Upper lobe of right lung (tissue), 1 donor: Measurements from ENCODE around the gene ABCA1. TPM values are rescaled to one million over a fixed set of nuclear protein-coding genes. Genes with fewer than 3 reads are reported as not detected.

ENCODE experiments used
- ATAC-seq: fragments of 200-7000 bp; cut with Tn5 transposase; one replicate; pipeline ENCODE4 v1.9.1; 2020; ENCODE audit warnings: mild to moderate bottlenecking, moderate library complexity
- DNase-seq: peaks from one replicate; pipeline ENCODE4 v3.0.0-alpha.2; 2020
- H3K27ac ChIP-seq: fragments of 200-600 bp; one replicate; pipeline ENCODE4 v1.8.0; 2022
- H3K27me3 ChIP-seq: fragments of 200-600 bp; one replicate; pipeline ENCODE4 v1.8.0; 2022; ENCODE audit warnings: mild to moderate bottlenecking
- H3K36me3 ChIP-seq: fragments of 200-600 bp; one replicate; pipeline ENCODE4 v1.8.0; 2022
- H3K4me1 ChIP-seq: fragments of 200-600 bp; one replicate; pipeline ENCODE4 v1.8.0; 2022
- H3K4me3 ChIP-seq: fragments of 200-600 bp; one replicate; pipeline ENCODE4 v1.8.0; 2022; ENCODE audit warnings: mild to moderate bottlenecking
- H3K9me3 ChIP-seq: fragments of 200-600 bp; one replicate; pipeline ENCODE4 v1.8.0; 2022
- intact Hi-C: fragments of 100-400 bp; cut with DNase I; formaldehyde crosslinking; loops from one replicate; pipeline ENCODE4 v1.11.0; 2022
- total RNA-seq: library from RNA; stranded (reverse); fragmentation: NEBNext Ultra II Directional; extraction: Animal tissue kit (Norgen Biotek cat#: 25700); gene quantifications from one replicate; pipeline ENCODE4 v1.2.1, GENCODE V29; 2021
- TF ChIP-seq, protein P1 (sequence below): fragments of 200-600 bp; IDR thresholded peaks from one replicate; pipeline ENCODE4 v1.8.0; 2022; ENCODE audit warnings: antibody characterized with exemption
- donor health status: DM: no; HTN: yes; CAD: no; lungs with severe emphysema.

Gene ABCA1
- total RNA-seq, 1 donor from 2014 or later: 49.0 TPM

DNA sequence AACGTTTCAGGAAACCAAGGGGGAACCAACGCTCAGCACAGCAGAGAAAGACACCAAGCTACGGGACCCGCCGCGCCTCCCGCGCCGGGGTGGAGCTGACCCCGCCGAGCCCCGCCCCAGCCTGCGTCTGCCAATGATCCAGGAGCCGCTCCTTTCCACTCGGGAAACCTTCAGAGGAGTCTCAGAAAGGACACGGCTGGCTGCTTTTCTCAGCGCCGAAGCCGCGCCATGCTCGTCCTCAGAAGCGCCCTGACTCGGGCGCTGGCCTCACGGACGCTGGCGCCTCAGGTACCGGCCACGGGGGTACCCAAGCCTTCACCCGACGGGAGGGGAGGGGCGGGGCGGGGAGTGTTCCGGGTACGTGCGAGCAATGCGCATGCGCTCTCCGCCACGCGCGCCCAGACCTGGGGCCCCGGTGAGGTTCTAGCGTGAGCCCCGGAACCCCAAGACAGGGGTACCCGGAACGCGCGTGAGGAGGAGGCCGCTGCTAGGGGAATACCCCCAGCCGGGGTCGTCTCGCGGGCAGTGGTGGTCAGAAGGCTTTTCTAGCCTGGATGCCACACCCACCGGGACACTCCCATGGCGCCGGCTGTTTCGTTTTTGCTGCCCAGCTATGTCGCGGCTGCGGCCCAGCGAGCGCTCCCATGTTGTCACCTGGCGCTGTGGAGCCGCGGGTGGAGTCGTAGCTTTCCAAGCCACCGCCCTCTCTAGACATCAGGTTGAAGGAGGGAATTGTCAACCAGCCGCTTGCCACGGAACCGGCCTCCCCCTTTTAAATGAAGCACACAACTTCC lies 180.2 kb downstream of the ABCA1 start, which contains the start of gene NIPSNAP3A:
Gene NIPSNAP3A (plus strand): TSS at position 119 of the 794 bp plus-strand sequence. CDS start 110 bp downstream, at position 229.
- intact Hi-C loops: no loop called here
- peaks cover 19% of the 10 kb centered on the region for H3K36me3 ChIP-seq
- peak within 1 kb of the TSS; percentile 92 for H3K27ac ChIP-seq
- H3K27me3 ChIP-seq: no peaks in the 10 kb centered on the region
- peak within 1 kb of the TSS; percentile 74 for H3K4me3 ChIP-seq
- peaks cover 6% of the 10 kb centered on the region for H3K4me1 ChIP-seq
- no peaks in the 10 kb centered on the region for H3K9me3 ChIP-seq
- ATAC-seq: peak; percentile 97
- TF ChIP-seq, protein P1, sequence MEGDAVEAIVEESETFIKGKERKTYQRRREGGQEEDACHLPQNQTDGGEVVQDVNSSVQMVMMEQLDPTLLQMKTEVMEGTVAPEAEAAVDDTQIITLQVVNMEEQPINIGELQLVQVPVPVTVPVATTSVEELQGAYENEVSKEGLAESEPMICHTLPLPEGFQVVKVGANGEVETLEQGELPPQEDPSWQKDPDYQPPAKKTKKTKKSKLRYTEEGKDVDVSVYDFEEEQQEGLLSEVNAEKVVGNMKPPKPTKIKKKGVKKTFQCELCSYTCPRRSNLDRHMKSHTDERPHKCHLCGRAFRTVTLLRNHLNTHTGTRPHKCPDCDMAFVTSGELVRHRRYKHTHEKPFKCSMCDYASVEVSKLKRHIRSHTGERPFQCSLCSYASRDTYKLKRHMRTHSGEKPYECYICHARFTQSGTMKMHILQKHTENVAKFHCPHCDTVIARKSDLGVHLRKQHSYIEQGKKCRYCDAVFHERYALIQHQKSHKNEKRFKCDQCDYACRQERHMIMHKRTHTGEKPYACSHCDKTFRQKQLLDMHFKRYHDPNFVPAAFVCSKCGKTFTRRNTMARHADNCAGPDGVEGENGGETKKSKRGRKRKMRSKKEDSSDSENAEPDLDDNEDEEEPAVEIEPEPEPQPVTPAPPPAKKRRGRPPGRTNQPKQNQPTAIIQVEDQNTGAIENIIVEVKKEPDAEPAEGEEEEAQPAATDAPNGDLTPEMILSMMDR: no peak
- peak; percentile 94 for DNase-seq

DNA sequence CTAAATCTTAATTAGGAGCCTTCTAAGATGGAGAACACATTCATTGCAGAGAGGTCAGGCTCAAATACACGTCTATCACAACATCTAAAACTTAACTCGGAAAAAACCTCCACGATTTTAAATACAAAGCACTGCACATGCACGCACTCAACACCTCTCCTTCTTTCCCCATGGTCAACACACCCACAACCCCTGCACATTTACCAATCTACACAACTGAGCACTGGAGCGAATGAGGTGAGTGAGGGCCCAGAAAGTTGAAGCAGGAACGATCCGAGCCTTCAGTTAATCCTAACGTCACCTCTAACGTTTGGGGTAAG lies 180.8 kb downstream of the ABCA1 start:
- Histone ChIP-seq H3K27me3 (no peaks in the 10 kb centered on the region), H3K27ac (peak overlapping the region; percentile 92), H3K4me3 (peak overlapping the region; percentile 74), H3K36me3 (peaks cover 13% of the 10 kb centered on the region), H3K4me1 (peaks cover 6% of the 10 kb centered on the region), H3K9me3 (no peaks in the 10 kb centered on the region)
- ATAC-seq (peak; percentile 42), DNase-seq (no peak)
- TF ChIP-seq, protein P1: no peak
- intact Hi-C loops: no loop called here

DNA sequence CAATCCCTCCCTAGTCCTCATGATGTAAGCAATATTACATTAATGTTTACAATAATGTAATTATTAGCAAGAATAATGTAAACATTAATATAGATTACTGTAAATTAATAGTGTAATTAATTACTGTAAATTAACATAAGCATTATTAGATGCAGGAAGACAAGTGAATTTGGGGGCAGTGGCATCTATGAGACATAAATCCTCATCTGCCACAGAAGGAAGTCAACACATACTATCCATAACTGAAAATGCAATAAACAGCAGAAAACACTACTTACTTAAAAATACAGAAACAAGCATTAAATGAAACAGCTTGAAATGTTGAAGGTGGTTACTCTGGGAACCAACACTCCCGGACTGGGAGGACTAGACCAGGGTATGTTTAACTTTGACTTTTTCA lies 181.2 kb downstream of the ABCA1 start:
- no peak for ATAC-seq
- Histone ChIP-seq H3K4me1 (peaks cover 6% of the 10 kb centered on the region), H3K27ac (peak overlapping the region; percentile 92), H3K36me3 (peaks cover 9% of the 10 kb centered on the region), H3K4me3 (peak overlapping the region; percentile 74), H3K27me3 (no peaks in the 10 kb centered on the region), H3K9me3 (no peaks in the 10 kb centered on the region)
- intact Hi-C loops: no loop called here
- TF ChIP-seq, protein P1: no peak
- DNase-seq: no peak

DNA sequence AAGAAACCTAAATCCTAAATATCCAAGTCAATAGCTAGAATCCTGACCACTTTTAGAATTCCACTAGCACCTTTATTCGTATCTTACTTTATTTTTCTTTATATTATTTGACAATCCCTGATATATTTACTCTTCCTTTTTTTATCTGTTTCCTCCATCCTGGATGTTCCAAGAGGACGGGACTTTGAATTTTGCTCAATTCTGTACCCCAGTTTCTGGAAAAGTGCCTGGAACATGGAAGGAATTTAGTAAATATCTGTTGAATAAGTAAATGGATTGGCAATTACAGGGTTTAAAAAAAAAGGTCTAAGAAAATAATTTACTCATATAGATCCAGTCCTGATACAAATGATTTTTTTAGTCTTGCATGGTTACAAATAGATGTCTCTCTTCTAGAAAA lies 181.7 kb downstream of the ABCA1 start:
- H3K27me3 ChIP-seq: no peaks in the 10 kb centered on the region
- H3K9me3 ChIP-seq: no peaks in the 10 kb centered on the region
- H3K36me3 ChIP-seq: peaks cover 5% of the 10 kb centered on the region
- no peak overlapping the region for H3K4me3 ChIP-seq
- no peak for DNase-seq
- intact Hi-C loops: no loop called here
- ATAC-seq: no peak
- peaks cover 6% of the 10 kb centered on the region for H3K4me1 ChIP-seq
- no peak overlapping the region for H3K27ac ChIP-seq
- TF ChIP-seq, protein P1: no peak

DNA sequence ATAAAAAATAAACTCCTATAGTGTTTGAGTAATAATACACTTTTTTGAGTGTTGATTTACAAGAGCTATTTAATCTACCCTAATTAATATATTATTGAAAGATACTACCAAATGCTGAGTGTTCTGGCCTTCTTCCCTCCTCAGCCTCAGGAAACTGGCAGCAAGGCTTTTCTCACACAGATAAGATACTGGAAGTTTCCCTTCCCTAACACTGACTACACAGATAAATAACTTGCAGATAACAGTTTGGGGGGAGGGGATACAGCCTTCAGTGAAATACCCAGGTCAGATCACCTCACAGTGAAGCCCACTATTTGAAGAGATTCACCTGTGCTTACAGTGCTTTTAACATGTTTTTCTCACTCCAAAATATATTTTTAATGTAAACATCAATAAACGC lies 182.1 kb downstream of the ABCA1 start:
- no peak overlapping the region for H3K27ac ChIP-seq
- H3K9me3 ChIP-seq: no peaks in the 10 kb centered on the region
- TF ChIP-seq, protein P1: no peak
- no peak overlapping the region for H3K4me3 ChIP-seq
- intact Hi-C loops: no loop called here
- no peak for DNase-seq
- peaks cover under 1% of the 10 kb centered on the region for H3K36me3 ChIP-seq
- H3K4me1 ChIP-seq: peaks cover 6% of the 10 kb centered on the region
- ATAC-seq: no peak
- no peaks in the 10 kb centered on the region for H3K27me3 ChIP-seq
